K562 (cell line): ENCODE data around the gene KRTAP5-4. TPM values are rescaled to one million over a fixed set of nuclear protein-coding genes. Genes with fewer than 3 reads are reported as not detected.

Experiments
- PCBP2 ChIP-seq: fragments of 200-400 bp; formaldehyde crosslinking; IDR thresholded peaks from 2 replicates; pipeline ENCODE4 v1.6.1; 2018; ENCODE audit warnings: low read length, low read depth, mild to moderate bottlenecking, moderate library complexity; ENCODE audit not compliant: poor library complexity, severe bottlenecking
- REST ChIP-seq, 2 experiments: fragments of 450-650 bp; formaldehyde crosslinking in 1 of 2; IDR thresholded peaks; 2 replicates each; pipeline versions ENCODE4 v1.4.0 to v1.6.1; 2014 to 2020; ENCODE audit warnings: mild to moderate bottlenecking in 2 of 2, borderline replicate concordance in 1 of 2, low read depth in 1 of 2
- STAG1 ChIP-seq: sonication (generic); formaldehyde crosslinking; IDR thresholded peaks from 2 replicates; pipeline ENCODE4 v1.5.0; 2020; ENCODE audit warnings: missing genetic modification reagents, borderline replicate concordance
- ZBTB40 ChIP-seq, 2 experiments: fragments of 450-650 bp in 1 of 2; sonication (generic) in 1 of 2; formaldehyde crosslinking in 1 of 2; IDR thresholded peaks; 2 replicates each; pipeline versions ENCODE4 v1.7.1 to v1.9.0; 2016 to 2022; ENCODE audit warnings: inconsistent platforms in 1 of 2, mild to moderate bottlenecking in 1 of 2, missing genetic modification reagents in 1 of 2
- ZFP91 ChIP-seq: sonication (generic); formaldehyde crosslinking; IDR thresholded peaks from 2 replicates; pipeline ENCODE4 v1.8.0; 2022; ENCODE audit warnings: mild to moderate bottlenecking, missing genetic modification reagents
- ZNF511 ChIP-seq: sonication (generic); formaldehyde crosslinking; IDR thresholded peaks from 2 replicates; pipeline ENCODE4 v1.8.0; 2022; ENCODE audit warnings: mild to moderate bottlenecking, missing genetic modification reagents
- polyA plus RNA-seq, 8 experiments: library from polyadenylated mRNA; depleted of rRNA in 4 of 8; stranded (reverse) in 5 of 8; unstranded in 3 of 8; fragments of >200 nt; fragmentation: Nextera tagmentation in 2 of 8; fragmentation: Illumina TruSeq in 1 of 8; extraction: Ambion mirVana in 2 of 8; extraction: Trizol in 1 of 8; gene quantifications; 2 replicates each; pipeline versions ENCODE4 v1.2.1 to v1.2.3, GENCODE V29; 2011 to 2014; ENCODE audit warnings: inconsistent platforms in 1 of 8, missing spikeins in 1 of 8
- total RNA-seq, 7 experiments: library from RNA; depleted of rRNA in 6 of 7; stranded (reverse); fragments of >200 nt in 6 of 7; fragmentation: Illumina TruSeq in 2 of 7; extraction: Trizol in 2 of 7; gene quantifications; 2 replicates each; pipeline versions ENCODE4 v1.2.1 to v1.2.3, GENCODE V29; 2011 to 2021; ENCODE audit warnings: low replicate concordance in 1 of 7

KRTAP5-4 gene
- total and polyA plus RNA-seq, 9 of the 15 experiments (the other 6 are each of a cell fraction or from before 2014, with no cell fraction given): not detected

GRCh38 chr11:1619449-1619848 is 2.5 kb downstream of the KRTAP5-4 start (continued):
- TF ChIP-seq ZBTB40 (IDR thresholded peaks at IDR 0.05) (peak; percentile 58; the same call in 1 of the 2 replicates), ZBTB40 (CRISPR knock-in tag; IDR thresholded peaks at IDR 0.05) (no peak), REST (IDR thresholded peaks at IDR 0.05; ENCODE audit: borderline replicate concordance) (no peak), REST (CRISPR knock-in tag; IDR thresholded peaks at IDR 0.05; ENCODE audit: low read depth) (no peak), PCBP2 (no peak), ZFP91 (CRISPR knock-in tag) (no peak), ZNF511 (CRISPR knock-in tag) (no peak), STAG1 (CRISPR knock-in tag) (no peak)
